Activated T-helper 2 cell treated with anti-CD3 and anti-CD28 coated beads, Interferon-gamma antibody, Interleukin-2, Interleukin-4, amounts not matched to agents 10 μg/mL and 5 μg/mL and 100 μg/mL, durations not matched to agents 14 hours and 24 hours and 36 hours (primary cell): ENCODE data around the gene ABCB6. TPM values are rescaled to one million over a fixed set of nuclear protein-coding genes. Genes with fewer than 3 reads are reported as not detected.

Experiments used
- DNase-seq: peaks from one replicate; pipeline ENCODE4 v3.0.0; 2021; ENCODE audit warnings: low spot score
- H3K27ac Mint-ChIP-seq: one replicate; pipeline ENCODE4 v1.8.0; 2021; ENCODE audit warnings: mixed read lengths
- H3K27me3 Mint-ChIP-seq: one replicate; pipeline ENCODE4 v1.8.0; 2021; ENCODE audit warnings: low read depth, mixed read lengths
- H3K36me3 Mint-ChIP-seq: one replicate; pipeline ENCODE4 v1.8.0; 2021; ENCODE audit warnings: low read depth, mixed read lengths
- H3K4me1 Mint-ChIP-seq: one replicate; pipeline ENCODE4 v1.8.0; 2021; ENCODE audit warnings: low read depth, mixed read lengths
- H3K4me3 Mint-ChIP-seq: one replicate; pipeline ENCODE4 v1.8.0; 2021; ENCODE audit warnings: low read depth, mild to moderate bottlenecking, moderate library complexity, mixed read lengths
- H3K9me3 Mint-ChIP-seq: one replicate; pipeline ENCODE4 v1.8.0; 2021; ENCODE audit warnings: mixed read lengths
- intact Hi-C: fragments of 100-400 bp; cut with micrococcal nuclease; formaldehyde crosslinking; loops from one replicate; pipeline ENCODE4 v1.15.1; 2023
- total RNA-seq: library from RNA; stranded (reverse); gene quantifications from 2 replicates; pipeline ENCODE4 v1.2.3, GENCODE V29; 2022

Gene ABCB6
- total RNA-seq, 1 donor from 2014 or later: 22.1 TPM

GRCh38 chr2:219175486-219175885 is 43.3 kb downstream of the ABCB6 start:
- Mint-ChIP-seq H3K9me3 (no peaks in the 10 kb centered on the region), H3K4me1 (peaks cover 39% of the 10 kb centered on the region), H3K27me3 (no peaks in the 10 kb centered on the region), H3K27ac (no peak overlapping the region), H3K36me3 (peaks cover 42% of the 10 kb centered on the region), H3K4me3 (peak overlapping the region; percentile 86)
- intact Hi-C loops: loop anchor here (5.0 to 10.0 kb wide), 3 partner anchors 369 to 778 kb away; partner anchors contain the start of genes CHPF, CTDSP1, STK11IP and TMEM198
- DNase-seq: no peak

GRCh38 chr2:219174801-219175200 is 44.0 kb downstream of the ABCB6 start:
- intact Hi-C loops: loop anchor here (5.0 to 10.0 kb wide), 3 partner anchors 370 to 778 kb away; partner anchors contain the start of genes CHPF, CTDSP1, STK11IP and TMEM198
- no peak for DNase-seq
- H3K27me3 Mint-ChIP-seq: no peaks in the 10 kb centered on the region
- peaks cover 43% of the 10 kb centered on the region for H3K4me1 Mint-ChIP-seq
- peak overlapping the region; percentile 61 for H3K4me3 Mint-ChIP-seq
- no peak overlapping the region for H3K27ac Mint-ChIP-seq
- peaks cover 42% of the 10 kb centered on the region for H3K36me3 Mint-ChIP-seq
- no peaks in the 10 kb centered on the region for H3K9me3 Mint-ChIP-seq

DNA sequence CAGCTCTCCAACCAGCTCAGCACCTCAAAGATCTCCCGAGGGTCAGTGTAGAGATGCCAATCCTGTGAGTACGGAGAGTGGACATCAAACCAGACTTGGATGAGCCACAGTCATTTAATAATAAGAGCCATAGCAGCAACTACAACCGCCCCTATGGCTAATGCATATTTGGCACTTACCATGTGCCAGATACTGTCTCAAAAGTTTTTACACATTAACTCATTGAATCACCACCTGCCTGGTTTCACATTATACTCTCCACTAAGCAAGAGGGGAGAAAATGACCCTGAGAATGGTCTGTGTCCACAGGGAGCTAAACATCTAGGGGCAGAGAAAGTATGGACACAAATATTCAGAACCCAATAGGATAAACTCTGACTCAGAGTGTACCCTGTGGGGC is 44.6 kb downstream of the ABCB6 start:
- Mint-ChIP-seq H3K4me1 (peaks cover 40% of the 10 kb centered on the region), H3K27me3 (no peaks in the 10 kb centered on the region), H3K9me3 (no peaks in the 10 kb centered on the region), H3K27ac (no peak overlapping the region), H3K36me3 (peaks cover 38% of the 10 kb centered on the region), H3K4me3 (peak overlapping the region; percentile 55)
- DNase-seq: no peak
- intact Hi-C loops: loop anchor here (10.0 kb wide), 1 partner anchor 371 kb away; the partner anchor contains the start of genes CHPF and TMEM198

- DNase-seq: no peak
- Mint-ChIP-seq H3K27ac (no peak overlapping the region), H3K9me3 (no peaks in the 10 kb centered on the region), H3K36me3 (peaks cover 38% of the 10 kb centered on the region), H3K27me3 (no peaks in the 10 kb centered on the region), H3K4me3 (no peak overlapping the region), H3K4me1 (peaks cover 35% of the 10 kb centered on the region)
- intact Hi-C loops: loop anchor here (10.0 kb wide), 1 partner anchor 372 kb away; the partner anchor contains the start of genes CHPF and TMEM198
These were observed 45.6 kb downstream of the ABCB6 start for GRCh38 chr2:219173176-219173575.

DNA sequence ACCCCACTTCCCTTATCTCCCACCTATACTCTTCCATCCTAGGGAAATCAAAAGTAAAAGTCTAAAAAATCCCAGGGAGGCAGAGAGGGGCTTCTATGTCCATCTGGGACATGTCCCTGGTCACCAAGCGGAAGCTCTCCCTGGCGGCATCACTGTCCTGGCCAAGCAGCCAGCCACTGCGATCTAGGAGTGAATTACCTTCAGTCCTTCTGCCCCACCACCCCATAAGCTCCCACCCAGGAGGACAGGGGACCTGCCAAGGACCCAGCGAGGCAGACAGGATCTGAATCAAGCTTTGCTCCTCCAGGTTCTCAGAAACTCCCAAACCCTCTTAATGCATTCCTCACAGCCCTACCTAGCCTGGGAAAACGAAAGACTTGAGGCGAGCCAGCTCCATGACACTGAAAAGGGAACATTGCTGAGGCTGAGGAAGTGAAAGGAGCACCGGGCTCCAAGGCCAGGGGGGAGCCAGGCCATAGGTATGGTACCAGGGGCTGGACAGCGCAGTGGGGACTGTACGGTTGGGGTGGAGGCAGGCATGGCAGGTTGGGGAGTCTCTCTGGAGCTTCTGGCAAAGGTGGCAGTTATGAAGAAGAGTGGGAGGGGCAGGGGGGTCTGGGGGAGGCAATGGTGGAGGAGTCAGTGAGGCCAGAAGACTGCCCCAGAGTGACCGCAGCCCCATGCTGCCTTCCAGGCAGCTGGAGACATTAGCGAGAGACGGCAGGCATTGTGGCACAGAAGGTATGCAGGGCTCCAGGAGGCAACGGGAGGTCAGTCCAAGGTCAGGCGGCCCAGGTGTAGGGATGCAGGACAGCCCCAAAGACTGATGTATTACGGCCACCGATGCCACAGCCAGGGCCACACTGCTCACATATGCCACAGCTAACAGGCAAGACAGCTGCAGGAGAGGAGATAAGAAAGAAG is 46.3 kb downstream of the ABCB6 start:
- Mint-ChIP-seq H3K4me3 (no peak overlapping the region), H3K27ac (no peak overlapping the region), H3K4me1 (peaks cover 34% of the 10 kb centered on the region), H3K27me3 (no peaks in the 10 kb centered on the region), H3K36me3 (peaks cover 38% of the 10 kb centered on the region), H3K9me3 (no peaks in the 10 kb centered on the region)
- intact Hi-C loops: loop anchor here (10.0 kb wide), 1 partner anchor 372 kb away; the partner anchor contains the start of genes CHPF and TMEM198
- no peak for DNase-seq

- H3K4me1 Mint-ChIP-seq: peaks cover 28% of the 10 kb centered on the region
- DNase-seq: no peak
- peaks cover 38% of the 10 kb centered on the region for H3K36me3 Mint-ChIP-seq
- H3K4me3 Mint-ChIP-seq: no peak overlapping the region
- no peaks in the 10 kb centered on the region for H3K27me3 Mint-ChIP-seq
- H3K27ac Mint-ChIP-seq: no peak overlapping the region
- intact Hi-C loops: loop anchor here (10.0 kb wide), 1 partner anchor 374 kb away; the partner anchor contains the start of genes CHPF and TMEM198
- no peaks in the 10 kb centered on the region for H3K9me3 Mint-ChIP-seq
These were observed 47.5 kb downstream of the ABCB6 start for GRCh38 chr2:219171231-219171651.

DNA sequence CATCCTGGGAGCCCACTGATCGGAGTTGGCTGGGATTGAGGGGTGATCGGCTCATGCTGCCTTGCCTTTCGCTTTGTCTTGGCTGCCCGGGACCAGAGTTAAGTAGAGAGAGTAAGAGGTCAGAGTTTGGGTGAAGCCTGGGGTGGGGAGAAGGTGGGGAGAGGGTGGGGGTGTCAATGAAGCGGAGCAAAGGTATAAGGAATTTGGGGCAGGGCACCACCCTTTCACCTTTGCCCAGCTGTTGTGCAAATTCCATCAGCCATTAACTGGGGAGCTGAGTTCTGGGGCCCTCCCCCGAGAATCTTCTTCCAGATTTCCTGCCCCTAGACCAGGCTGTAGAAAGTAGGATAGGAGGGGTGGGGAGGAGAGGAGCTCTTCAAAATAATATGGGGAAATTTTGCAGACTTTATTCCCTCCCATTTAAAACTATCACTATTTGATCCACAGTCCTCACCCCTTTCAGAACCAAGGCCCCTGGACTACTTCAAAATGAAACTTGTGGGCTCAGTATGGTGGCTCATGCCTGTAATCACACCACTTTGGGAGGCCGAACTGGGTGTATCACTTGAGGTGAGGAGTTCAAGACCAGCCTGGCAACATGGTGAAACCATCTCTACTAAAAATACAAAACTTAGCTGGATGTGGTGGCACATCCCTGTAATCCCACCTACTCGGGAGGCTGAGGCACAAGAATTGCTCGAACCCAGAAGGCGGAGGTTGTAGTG is 48.7 kb downstream of the ABCB6 start, which contains the start of gene SLC23A3:
Gene SLC23A3 (minus strand): TSS at position 100 of the 725 bp plus-strand sequence. CDS start 45 bp downstream, at position 55.
- intact Hi-C loops: loop anchor here (10.0 kb wide), 1 partner anchor 375 kb away; the partner anchor contains the start of genes CHPF and TMEM198
- no peaks in the 10 kb centered on the region for H3K9me3 Mint-ChIP-seq
- no peak for DNase-seq
- peaks cover 31% of the 10 kb centered on the region for H3K36me3 Mint-ChIP-seq
- H3K27ac Mint-ChIP-seq: no peak within 1 kb of the TSS
- H3K4me1 Mint-ChIP-seq: peaks cover 19% of the 10 kb centered on the region
- no peaks in the 10 kb centered on the region for H3K27me3 Mint-ChIP-seq
- no peak within 1 kb of the TSS for H3K4me3 Mint-ChIP-seq

DNA sequence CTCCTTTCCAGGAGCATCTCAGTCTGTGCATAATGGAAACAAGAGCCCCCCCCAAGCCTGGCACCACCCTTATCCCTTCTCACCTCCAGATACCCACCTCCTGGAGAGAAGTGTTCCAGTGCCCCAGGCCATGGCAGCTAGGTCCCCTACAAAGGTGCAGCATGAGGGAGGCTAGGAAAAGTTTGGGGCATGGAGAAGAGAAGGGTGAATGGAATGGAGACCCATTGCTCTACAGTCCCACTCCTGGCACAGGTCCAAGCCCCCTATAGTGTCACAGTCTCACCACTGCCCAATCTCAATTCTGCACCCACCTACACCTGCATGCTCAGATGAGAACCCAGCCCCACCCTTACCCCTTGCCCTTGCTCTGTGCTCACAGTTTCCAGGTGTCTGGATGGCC is 49.8 kb downstream of the ABCB6 start:
- no peak overlapping the region for H3K27ac Mint-ChIP-seq
- no peaks in the 10 kb centered on the region for H3K9me3 Mint-ChIP-seq
- peaks cover 20% of the 10 kb centered on the region for H3K36me3 Mint-ChIP-seq
- no peak for DNase-seq
- H3K27me3 Mint-ChIP-seq: no peaks in the 10 kb centered on the region
- intact Hi-C loops: no loop called here
- H3K4me1 Mint-ChIP-seq: peaks cover 10% of the 10 kb centered on the region
- H3K4me3 Mint-ChIP-seq: no peak overlapping the region

- intact Hi-C loops: no loop called here
- no peaks in the 10 kb centered on the region for H3K9me3 Mint-ChIP-seq
- peaks cover 9% of the 10 kb centered on the region for H3K4me1 Mint-ChIP-seq
- no peak overlapping the region for H3K4me3 Mint-ChIP-seq
- no peak for DNase-seq
- H3K27me3 Mint-ChIP-seq: no peaks in the 10 kb centered on the region
- H3K36me3 Mint-ChIP-seq: peaks cover 18% of the 10 kb centered on the region
- no peak overlapping the region for H3K27ac Mint-ChIP-seq
These were observed 50.2 kb downstream of the ABCB6 start for GRCh38 chr2:219168526-219168925.

DNA sequence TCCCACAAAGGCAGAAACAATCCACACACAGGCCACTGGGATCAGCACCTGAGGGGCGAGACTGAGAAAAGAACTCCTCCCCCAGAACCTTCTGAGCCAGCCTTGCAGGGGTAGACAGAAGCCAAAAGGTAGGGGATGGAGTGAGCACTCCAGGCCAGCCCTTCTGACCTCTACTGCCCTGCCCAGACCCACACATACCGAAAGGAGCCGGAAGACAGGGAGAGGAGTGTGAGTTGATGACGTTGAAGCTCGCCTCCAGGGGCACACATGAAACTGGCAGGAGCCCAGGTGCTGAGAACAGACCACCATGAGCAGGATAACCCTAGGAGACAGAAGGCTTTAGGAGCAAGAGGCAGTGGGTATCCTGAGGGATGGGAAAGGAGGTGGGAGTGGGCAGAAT is 50.8 kb downstream of the ABCB6 start:
- no peak for DNase-seq
- Mint-ChIP-seq H3K36me3 (peaks cover 15% of the 10 kb centered on the region), H3K4me3 (no peak overlapping the region), H3K27me3 (no peaks in the 10 kb centered on the region), H3K9me3 (no peaks in the 10 kb centered on the region), H3K27ac (no peak overlapping the region), H3K4me1 (peaks cover 9% of the 10 kb centered on the region)
- intact Hi-C loops: no loop called here

DNA sequence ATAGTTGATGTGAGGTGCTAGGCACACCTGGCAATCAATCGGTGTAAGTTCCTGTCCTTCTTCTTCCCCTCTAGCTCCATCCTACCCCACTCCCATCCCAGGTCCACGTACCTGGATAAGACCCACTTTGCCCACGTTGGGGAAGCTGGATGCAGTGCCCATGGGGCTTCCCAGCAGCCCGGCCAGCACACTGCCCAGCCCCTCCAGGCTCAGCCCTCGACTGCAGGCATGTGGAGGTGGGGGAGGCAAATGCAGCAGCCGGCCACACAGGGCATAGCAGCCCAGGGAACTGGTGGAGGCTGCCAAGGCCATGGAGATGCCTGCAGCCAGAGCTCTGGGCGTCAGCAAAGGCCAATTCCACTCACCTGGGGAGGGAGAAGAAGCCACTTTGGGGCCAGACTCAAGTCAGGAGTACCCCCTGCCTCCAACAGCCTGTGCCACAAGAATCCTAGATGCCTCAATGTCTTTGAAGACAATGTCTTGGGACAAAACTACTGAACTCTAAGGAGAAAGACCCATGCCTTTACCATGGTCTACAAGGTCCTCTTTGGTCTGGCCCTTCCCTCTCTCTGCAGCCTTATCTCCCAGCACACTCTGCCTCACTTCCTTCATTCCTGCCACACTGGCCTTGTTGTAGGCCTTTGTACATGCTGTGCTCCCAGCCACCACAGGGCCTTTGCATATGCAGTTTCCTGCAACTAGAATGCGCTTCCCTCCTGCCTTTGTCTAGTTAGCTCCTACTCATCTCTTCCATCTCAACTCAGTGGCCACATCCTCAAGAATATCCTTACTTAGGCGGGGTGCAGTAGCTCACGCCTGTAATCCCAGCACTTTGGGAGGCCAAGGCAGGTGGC is 53.5 kb downstream of the ABCB6 start:
- Mint-ChIP-seq H3K27ac (no peak overlapping the region), H3K36me3 (no peaks in the 10 kb centered on the region), H3K4me1 (peaks cover 12% of the 10 kb centered on the region), H3K9me3 (no peaks in the 10 kb centered on the region), H3K27me3 (no peaks in the 10 kb centered on the region), H3K4me3 (no peak overlapping the region)
- intact Hi-C loops: no loop called here
- DNase-seq: no peak

DNA sequence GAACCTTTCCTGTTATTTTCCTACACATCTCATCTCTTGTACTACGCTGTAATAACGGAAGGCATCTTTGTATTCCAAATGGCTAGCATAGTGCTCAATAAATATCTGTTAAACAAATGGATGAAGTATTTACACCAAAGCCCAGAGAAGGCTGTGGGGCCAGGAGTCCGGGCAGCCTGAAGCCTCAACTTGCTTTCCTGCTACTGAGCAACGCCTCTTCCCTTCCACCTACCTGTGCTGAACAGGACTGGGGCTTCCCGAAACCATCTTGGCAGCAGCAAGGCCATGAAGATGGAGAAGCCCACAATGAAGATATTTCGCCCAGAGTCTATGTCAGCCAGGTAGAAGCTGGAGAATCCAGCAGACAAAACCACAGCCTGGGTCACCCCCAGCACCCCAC is 55.6 kb downstream of the ABCB6 start:
- Mint-ChIP-seq H3K4me1 (peaks cover 17% of the 10 kb centered on the region), H3K4me3 (no peak overlapping the region), H3K27ac (no peak overlapping the region), H3K9me3 (no peaks in the 10 kb centered on the region), H3K27me3 (no peaks in the 10 kb centered on the region), H3K36me3 (peaks cover under 1% of the 10 kb centered on the region)
- no peak for DNase-seq
- intact Hi-C loops: no loop called here
